Heart left ventricle (tissue), 16 donors: ENCODE measurements around the gene RAI1. TPM values are rescaled to one million over a fixed set of nuclear protein-coding genes. Genes with fewer than 3 reads are reported as not detected.

Source experiments
- ATAC-seq, 4 donors: fragments of 200-7000 bp; cut with Tn5 transposase; one replicate each; pipeline ENCODE4 v1.9.1; 2020 to 2022; ENCODE audit warnings: moderate library complexity in 4 of 4, mild to moderate bottlenecking in 3 of 4, moderate number of reproducible peaks in 1 of 4
- DNase-seq, 5 donors: peaks; one replicate each; pipeline ENCODE4 v3.0.0-alpha.2; 2020
- H3K27ac ChIP-seq, 12 donors: fragments of 200-600 bp; sonication (generic) in 4 of 12; one replicate each; pipeline versions ENCODE4 v1.5.0 to v1.8.0; 2016 to 2022; ENCODE audit warnings: mild to moderate bottlenecking in 2 of 12
- H3K27me3 ChIP-seq, 9 donors: fragments of 200-600 bp; sonication (generic) in 2 of 9; one replicate each; pipeline versions ENCODE4 v1.5.1 to v1.8.0; 2016 to 2022; ENCODE audit warnings: mild to moderate bottlenecking in 3 of 9
- H3K36me3 ChIP-seq, 9 donors: fragments of 200-600 bp; sonication (generic) in 2 of 9; one replicate each; pipeline versions ENCODE4 v1.5.0 to v1.8.0; 2018 to 2022; ENCODE audit warnings: mild to moderate bottlenecking in 2 of 9
- H3K4me1 ChIP-seq, 12 donors: fragments of 200-600 bp; sonication (generic) in 4 of 12; one replicate each; pipeline versions ENCODE4 v1.5.0 to v1.8.0; 2016 to 2022; ENCODE audit warnings: mild to moderate bottlenecking in 3 of 12
- H3K4me3 ChIP-seq, 12 donors: fragments of 200-600 bp; sonication (generic) in 4 of 12; one replicate each; pipeline versions ENCODE4 v1.5.0 to v1.8.0; 2017 to 2022; ENCODE audit warnings: mild to moderate bottlenecking in 9 of 12, moderate library complexity in 4 of 12
- H3K9me3 ChIP-seq, 12 donors: fragments of 200-600 bp; sonication (generic) in 4 of 12; one replicate each; pipeline versions ENCODE4 v1.5.0 to v1.8.0; 2016 to 2022; ENCODE audit warnings: mild to moderate bottlenecking in 1 of 12
- POLR2A ChIP-seq, 2 donors: fragments of 450-650 bp; IDR thresholded peaks; one replicate each; pipeline ENCODE4 v1.6.1; 2017; ENCODE audit warnings: antibody characterized with exemption in 2 of 2, mild to moderate bottlenecking in 2 of 2, moderate library complexity in 2 of 2
- WGBS, 4 donors: extraction: QIAGEN DNeasy Blood & Tissue Kit in 2 of 4; methylation state at CpG; one replicate each; pipeline versions ENCODE4 v1.1.5 to v1.1.7; 2013 to 2018; 5-methylcytosine and 5-hydroxymethylcytosine counted together
- intact Hi-C, 10 donors: fragments of 100-400 bp; cut with DNase I; formaldehyde crosslinking; loops; one replicate each; pipeline versions ENCODE4 v1.11.1 to v1.14.2; 2022
- polyA plus RNA-seq, 2 donors: library from polyadenylated mRNA; stranded (reverse); fragments of 200-250 nt; gene quantifications; one replicate each; pipeline ENCODE4 v1.2.3, GENCODE V29; 2013
- total RNA-seq, 9 donors: library from RNA; depleted of rRNA in 2 of 9; stranded (reverse); fragments of >200 nt in 2 of 9; fragmentation: NEBNext Ultra II Directional in 3 of 9; extraction: Animal tissue kit (Norgen Biotek cat#: 25700) in 3 of 9; gene quantifications; one replicate each; pipeline versions ENCODE4 v1.1.0 to v1.2.4, GENCODE V29; 2016 to 2023
- TF ChIP-seq, protein P1 (sequence below), 12 donors: fragments of 200-600 bp; sonication (generic) in 4 of 12; IDR thresholded peaks; one replicate each; pipeline versions ENCODE4 v1.5.0 to v1.8.0; 2018 to 2022; ENCODE audit warnings: antibody characterized with exemption in 12 of 12, mild to moderate bottlenecking in 5 of 12
- donor health status: ischemic (EF 13 %, LVEDD 7.1; RV severe dilation, severe dysfunction).
- donor health status: healthy with polysubstance abuse.
- donor health status: DM: no; HTN: yes; CAD: no.
- donor health status: DM: no; HTN: no; CAD: no.
- donor health status: ischemic (EF 25% LVEDD 6.9; RV normal size, moderate dysfunction).
- donor health status: ischemic (EF 25% LVEDD 5.7; RV mildly dilated, moderate dysfunction).
- donor health status: healthy.
- donor health status: DM: yes; HTN: yes; CAD: no.
- donor health status: ischemic (EF 35%, LVEDD 5.7; RV mildly dilated, moderate dysfunction).
- donor health status: nonischemic (EF 11% LVEDD 7.7; RV severe dilation, severe dysfunction).
- donor health status: DM: yes; HTN: yes; CAD: no.
- donor health status: PGD.
- donor health status: ischemic (EF 29% LVEDD 5.4; RV normal size, mild dysfunction).
- donor health status: nonischemic (EF 23%, LVEDD 6.1; RV moderate dilation, normal function).

RAI1 gene
- total and polyA plus RNA-seq, 11 donors: 15.1 to 37.2 (median 20.8) TPM

DNA sequence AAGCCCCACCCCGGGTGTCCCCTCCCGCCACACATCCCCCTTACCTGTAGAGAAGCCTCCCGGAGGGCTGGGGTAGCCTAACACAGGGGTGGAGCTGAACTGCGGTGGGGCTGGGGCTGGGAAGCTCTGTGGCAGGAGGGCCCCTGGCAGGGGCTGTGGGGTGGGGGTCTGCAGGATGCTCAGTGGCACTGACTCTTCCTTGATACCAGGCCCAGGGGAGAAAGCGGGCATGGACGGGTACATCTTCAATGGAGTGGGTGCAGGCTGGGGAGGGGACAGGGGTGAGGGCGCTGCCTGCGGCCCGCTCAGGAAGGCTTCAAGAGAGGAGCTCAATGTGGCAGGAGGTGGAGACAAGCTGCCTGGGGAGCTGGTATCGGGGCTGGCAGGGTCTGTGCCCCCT, 138.8 kb downstream of the RAI1 start:
- Histone ChIP-seq H3K4me1 (peaks cover 25 to 78% (median 41%) of the 10 kb centered on the region in 12 donors), H3K4me3 (no peak overlapping the region), H3K9me3 (no peaks in the 10 kb centered on the region), H3K36me3 (peaks cover 0 to 50% (median 30%) of the 10 kb centered on the region in 9 donors), H3K27ac (no peak overlapping the region), H3K27me3 (no peaks in the 10 kb centered on the region)
- intact Hi-C loops: loop anchor here in 1 of 10 donors (5.0 kb wide), 1 partner anchor 152 kb away; the partner anchor contains the start of genes DRC3 and TOM1L2
- ATAC-seq: no peak
- TF ChIP-seq, protein P1, sequence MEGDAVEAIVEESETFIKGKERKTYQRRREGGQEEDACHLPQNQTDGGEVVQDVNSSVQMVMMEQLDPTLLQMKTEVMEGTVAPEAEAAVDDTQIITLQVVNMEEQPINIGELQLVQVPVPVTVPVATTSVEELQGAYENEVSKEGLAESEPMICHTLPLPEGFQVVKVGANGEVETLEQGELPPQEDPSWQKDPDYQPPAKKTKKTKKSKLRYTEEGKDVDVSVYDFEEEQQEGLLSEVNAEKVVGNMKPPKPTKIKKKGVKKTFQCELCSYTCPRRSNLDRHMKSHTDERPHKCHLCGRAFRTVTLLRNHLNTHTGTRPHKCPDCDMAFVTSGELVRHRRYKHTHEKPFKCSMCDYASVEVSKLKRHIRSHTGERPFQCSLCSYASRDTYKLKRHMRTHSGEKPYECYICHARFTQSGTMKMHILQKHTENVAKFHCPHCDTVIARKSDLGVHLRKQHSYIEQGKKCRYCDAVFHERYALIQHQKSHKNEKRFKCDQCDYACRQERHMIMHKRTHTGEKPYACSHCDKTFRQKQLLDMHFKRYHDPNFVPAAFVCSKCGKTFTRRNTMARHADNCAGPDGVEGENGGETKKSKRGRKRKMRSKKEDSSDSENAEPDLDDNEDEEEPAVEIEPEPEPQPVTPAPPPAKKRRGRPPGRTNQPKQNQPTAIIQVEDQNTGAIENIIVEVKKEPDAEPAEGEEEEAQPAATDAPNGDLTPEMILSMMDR (IDR thresholded peaks at IDR 0.05): no peak
- TF ChIP-seq POLR2A (IDR thresholded peaks at IDR 0.05): no peak
- DNase-seq: no peak
- 89 to 100% (median 90%) methylated on average over 4 to 10 of the region's 10 CpGs for WGBS, 4 donors

DNA sequence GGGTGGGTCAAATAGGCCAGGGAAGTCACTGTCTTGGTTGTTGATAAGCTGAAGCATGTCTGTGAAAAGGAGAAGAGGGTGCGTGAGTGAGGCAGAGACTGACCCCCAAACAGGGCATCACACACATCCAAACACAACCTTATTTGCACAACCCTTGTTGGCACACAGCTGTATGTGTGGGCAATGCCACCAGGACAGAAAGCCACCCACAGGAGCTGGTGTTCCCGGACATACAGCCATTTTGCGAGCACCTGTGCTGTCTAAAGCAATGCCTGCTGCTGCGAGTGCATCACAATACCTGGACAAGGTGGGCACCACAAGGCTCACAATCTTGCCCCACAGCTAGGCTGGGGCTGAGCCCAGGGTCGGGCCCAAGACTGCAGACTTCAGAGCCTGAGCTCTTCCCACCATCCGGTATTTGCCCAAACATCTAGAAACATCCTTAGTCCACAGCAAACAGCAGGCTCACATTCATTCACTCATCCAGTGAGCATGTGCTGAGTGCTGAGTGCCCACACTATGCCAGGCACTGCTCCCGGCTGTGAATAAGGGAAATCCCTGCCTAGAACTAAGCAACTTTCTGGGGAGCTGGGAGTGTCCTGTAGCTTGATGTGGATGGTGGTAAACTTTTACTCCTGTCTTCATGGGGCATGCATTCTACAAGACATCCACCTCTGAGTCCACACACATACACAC, 139.4 kb downstream of the RAI1 start:
- no peak for TF ChIP-seq POLR2A (IDR thresholded peaks at IDR 0.05)
- TF ChIP-seq, protein P1 (IDR thresholded peaks at IDR 0.05): no peak
- 82 to 90% (median 85%) methylated on average over 3 to 7 of the region's 7 CpGs for WGBS, 4 donors

DNA sequence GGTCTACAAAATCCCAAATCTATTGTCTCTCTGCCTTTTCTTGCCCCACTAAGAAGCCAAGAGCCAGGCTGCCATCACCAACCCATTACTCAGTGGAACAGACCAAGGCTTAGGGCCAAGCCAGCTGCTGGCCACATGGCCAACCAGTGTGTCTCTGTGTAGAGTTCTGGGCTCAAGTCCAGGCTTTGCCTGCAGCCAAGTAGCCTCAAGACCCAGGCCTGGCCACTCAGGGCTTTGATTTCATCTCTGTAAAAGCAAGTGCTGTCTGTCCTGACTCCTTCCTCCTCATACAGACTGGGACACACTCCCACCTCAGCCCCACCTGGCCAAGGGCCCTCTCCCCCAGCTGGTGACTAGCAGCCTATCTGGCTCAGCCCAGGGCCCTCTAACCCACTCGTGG, 140.9 kb downstream of the RAI1 start:
- peak in 4 of 5 donors; percentile 63 to 89 (median 84) for DNase-seq

More for the DNA sequence above, 139.4 kb downstream of the RAI1 start:
- peaks cover 0 to 45% (median 30%) of the 10 kb centered on the region in 9 donors for H3K36me3 ChIP-seq
- no peak overlapping the region for H3K4me3 ChIP-seq
- H3K9me3 ChIP-seq: no peaks in the 10 kb centered on the region
- H3K4me1 ChIP-seq: peaks cover 26 to 78% (median 43%) of the 10 kb centered on the region in 12 donors
- DNase-seq (no peak), ATAC-seq (no peak)
- intact Hi-C loops: loop anchor here in 1 of 10 donors (5.0 kb wide), 1 partner anchor 152 kb away; the partner anchor contains the start of genes DRC3 and TOM1L2
- no peak overlapping the region for H3K27ac ChIP-seq
- H3K27me3 ChIP-seq: no peaks in the 10 kb centered on the region

More for the DNA sequence above, 140.9 kb downstream of the RAI1 start:
- H3K36me3 ChIP-seq: peaks cover 0 to 31% (median 23%) of the 10 kb centered on the region in 9 donors
- H3K4me3 ChIP-seq: peak overlapping the region in 9 of 12 donors; percentile 13 to 69 (median 60)
- no peaks in the 10 kb centered on the region for H3K27me3 ChIP-seq
- 0 to 57% (median 45%) methylated on average over 1 of the region's 1 CpG for WGBS, 4 donors
- intact Hi-C loops: loop anchor here in 2 of 10 donors (2.0 to 5.0 kb wide), 2 partner anchors 15 to 150 kb away; partner anchors contain the start of genes DRC3 (in 1 of the 2), SREBF1 (in 1 of the 2) and TOM1L2 (in 1 of the 2)
- H3K27ac ChIP-seq: peak overlapping the region in 9 of 12 donors; percentile 26 to 87 (median 43)
- H3K4me1 ChIP-seq: peaks cover 26 to 79% (median 45%) of the 10 kb centered on the region in 12 donors
- ATAC-seq: peak in 3 of 4 donors; percentile 5 to 33 (median 21)
- no peak for TF ChIP-seq POLR2A (IDR thresholded peaks at IDR 0.05)
- TF ChIP-seq, protein P1 (IDR thresholded peaks at IDR 0.05): no peak
- H3K9me3 ChIP-seq: no peaks in the 10 kb centered on the region
